Measurements from ENCODE around the gene ARNT2.

Gene ARNT2

DNA sequence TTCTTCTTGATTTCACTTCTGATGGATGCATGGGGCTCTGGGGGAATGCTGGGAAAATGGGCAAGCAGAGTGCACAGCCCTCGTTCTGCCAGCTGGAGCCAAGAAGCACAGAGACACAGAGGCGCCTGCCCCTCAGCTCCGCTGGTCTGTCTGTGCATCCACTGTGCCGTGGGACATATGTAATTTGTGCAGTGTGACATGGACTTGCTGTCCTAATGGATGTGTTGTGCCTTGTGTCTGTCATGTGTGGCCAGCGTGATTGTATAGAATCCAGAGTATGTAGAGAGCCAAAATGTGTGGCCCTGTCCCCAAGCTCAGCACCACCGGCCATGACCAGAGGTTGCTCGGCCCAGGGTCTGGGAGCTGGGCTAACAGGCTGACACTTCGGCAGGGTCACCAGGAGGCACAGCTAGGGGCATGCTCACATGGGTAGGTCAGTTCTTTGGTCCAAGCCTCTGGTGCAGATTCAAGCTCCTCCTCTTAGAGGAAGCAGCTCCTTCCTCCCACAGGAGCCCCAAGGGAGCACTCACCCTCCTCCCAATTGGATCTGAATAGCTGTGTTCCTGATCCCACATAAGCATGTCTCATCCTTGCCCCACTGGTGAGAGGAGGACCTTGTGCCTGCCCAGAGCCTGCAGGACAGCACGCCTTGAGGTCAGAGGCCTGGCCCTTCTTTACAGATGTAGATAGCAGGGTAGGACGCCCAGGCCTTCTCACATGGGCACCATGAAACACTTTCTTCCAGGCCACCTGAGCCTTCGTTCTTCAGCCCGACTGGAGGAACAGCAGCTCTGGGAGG is 190.1 kb downstream of the ARNT2 start:
- no peak for DNase-seq (ENCODE audit: low read depth in 2 of 2)

DNA sequence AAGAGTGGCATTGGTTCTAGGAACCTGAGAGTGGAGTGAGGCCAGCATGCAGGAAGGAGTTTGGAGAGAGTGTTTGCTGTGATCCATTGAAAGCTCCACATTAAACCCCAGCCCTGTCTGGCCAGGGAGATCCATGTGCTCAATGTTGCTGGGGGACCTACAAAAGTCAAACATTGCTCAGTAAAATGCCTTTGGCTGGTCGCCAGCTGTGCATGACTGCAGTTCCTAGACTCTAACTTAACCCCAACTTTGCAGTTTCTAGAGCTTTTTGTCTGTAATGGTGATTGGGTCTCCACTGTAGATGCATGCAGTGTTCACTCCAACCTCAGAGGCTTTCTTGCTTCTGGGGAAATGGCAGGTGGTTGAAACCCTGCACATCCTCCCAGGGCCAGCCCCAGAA is 191.2 kb downstream of the ARNT2 start:
- DNase-seq (ENCODE audit: low read depth in 2 of 2): no peak

GRCh38 chr15:80596521-80596976 is 192.4 kb downstream of the ARNT2 start:
- DNase-seq (ENCODE audit: low read depth in 2 of 2): no peak

- no peak for DNase-seq (ENCODE audit: low read depth in 2 of 2)
Observed at GRCh38 chr15:80597076-80597475, 192.9 kb downstream of the ARNT2 start.

DNA sequence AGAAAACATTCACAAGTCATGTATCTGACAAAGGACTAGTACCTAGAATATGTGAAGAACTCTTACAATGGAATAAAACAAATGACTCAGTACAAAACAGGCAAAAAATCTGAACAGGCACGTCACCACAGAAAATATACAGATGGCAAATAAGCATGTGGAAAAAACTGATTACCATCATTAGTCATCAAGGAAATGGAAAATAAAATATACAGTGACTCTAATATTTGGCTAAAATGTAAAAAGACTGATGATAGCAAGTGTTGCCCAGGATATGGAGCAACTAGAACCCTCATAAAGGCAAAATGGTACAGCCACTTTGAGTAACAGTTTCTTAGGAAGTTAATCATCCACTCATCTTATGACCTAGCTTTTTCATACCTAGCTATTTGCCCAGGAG is 195.2 kb downstream of the ARNT2 start:
- no peak for DNase-seq (ENCODE audit: low read depth in 2 of 2)

DNA sequence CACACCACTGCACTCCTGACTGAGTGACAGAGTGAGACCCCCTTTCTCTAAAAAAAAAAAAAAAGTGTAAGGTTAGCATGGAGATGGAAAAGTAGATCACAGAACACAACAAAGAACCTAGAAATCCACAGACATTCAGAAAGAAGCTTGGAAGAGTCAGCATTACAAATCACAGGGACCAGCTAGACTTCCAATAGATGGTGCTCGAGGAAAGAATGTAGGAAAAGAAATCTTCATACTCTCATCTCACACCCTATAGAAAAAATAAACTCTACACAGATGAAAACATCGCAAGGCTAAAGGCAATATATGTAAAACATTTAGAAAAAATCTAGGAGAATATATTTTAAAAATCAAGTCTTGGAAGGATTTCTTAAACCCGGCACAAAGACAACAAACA is 196.4 kb downstream of the ARNT2 start:
- DNase-seq (ENCODE audit: low read depth in 2 of 2): no peak

DNA sequence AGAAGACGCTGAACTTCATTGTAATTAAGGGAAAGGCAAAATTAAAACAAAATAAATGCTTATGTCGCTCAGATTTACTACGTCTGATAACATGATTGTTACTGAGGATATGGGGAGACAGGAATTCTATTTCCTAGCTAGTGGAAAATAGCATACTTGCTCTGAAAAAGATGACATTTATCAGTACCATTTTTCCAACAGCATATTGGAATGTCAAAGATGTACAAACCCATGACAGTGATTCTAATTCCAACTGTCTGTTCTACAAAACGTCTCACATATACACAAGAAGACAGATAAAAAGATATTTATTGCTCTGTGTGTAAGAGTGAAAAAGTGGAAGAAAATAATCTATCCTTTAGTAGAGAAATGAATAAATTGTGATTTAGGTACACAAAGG is 197.1 kb downstream of the ARNT2 start:
- DNase-seq (ENCODE audit: low read depth in 2 of 2): no peak

- DNase-seq (ENCODE audit: low read depth in 2 of 2): no peak
Observed at GRCh38 chr15:80604583-80605575, 200.7 kb downstream of the ARNT2 start.

GRCh38 chr15:80605591-80606150 is 201.5 kb downstream of the ARNT2 start:
- DNase-seq (ENCODE audit: low read depth in 2 of 2): no peak

DNA sequence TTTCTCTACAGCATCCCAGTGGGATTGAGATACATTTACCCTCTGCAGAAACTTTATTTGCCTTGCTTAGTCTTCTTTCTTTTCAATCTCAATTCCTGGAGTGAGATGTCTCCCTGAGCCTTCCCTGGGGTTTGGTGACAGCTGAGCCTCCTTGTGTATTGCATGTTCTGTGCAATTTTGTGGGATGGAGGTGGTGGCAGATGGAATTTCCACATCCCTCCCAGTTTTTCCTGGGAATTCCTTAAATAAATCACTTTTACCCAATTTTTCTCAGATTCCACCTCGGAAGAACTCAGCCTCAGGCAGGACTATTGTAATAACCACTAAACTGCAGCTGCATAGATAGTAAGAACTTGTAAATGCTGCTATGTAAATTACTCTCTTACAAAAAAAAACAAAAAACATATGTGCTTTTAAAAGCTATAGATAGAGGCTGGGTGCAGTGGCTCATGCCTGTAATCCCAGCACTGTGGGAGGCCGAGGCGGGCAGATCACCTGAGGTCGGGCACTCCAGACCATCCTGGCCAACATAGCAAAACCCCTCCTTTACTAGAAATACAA is 202.4 kb downstream of the ARNT2 start:
- DNase-seq (ENCODE audit: low read depth in 2 of 2): no peak

- no peak for DNase-seq (ENCODE audit: low read depth in 2 of 2)
Observed at GRCh38 chr15:80607287-80607980, 203.3 kb downstream of the ARNT2 start.

DNA sequence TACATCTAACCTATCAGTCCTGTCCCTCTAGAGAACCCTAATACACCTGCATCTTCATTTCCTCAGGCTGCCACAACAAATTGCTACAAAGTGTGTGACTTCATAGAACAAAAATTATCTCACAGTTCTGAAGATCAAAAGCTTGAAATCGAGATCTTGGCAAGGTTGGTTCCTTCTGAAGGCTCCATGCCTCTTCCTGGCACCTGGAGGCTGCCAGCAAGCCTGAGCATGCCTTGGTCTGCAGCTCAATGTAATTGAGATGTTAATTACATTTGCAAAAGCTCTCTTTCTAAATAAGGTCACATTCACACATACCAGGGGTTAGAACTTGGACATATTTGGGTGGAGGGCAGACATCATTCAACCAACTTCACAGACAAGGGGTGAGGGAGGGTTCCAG is 204.5 kb downstream of the ARNT2 start:
- DNase-seq (ENCODE audit: low read depth in 2 of 2): no peak

- DNase-seq (ENCODE audit: low read depth in 2 of 2): no peak
Observed at GRCh38 chr15:80609091-80609490, 204.9 kb downstream of the ARNT2 start.

DNA sequence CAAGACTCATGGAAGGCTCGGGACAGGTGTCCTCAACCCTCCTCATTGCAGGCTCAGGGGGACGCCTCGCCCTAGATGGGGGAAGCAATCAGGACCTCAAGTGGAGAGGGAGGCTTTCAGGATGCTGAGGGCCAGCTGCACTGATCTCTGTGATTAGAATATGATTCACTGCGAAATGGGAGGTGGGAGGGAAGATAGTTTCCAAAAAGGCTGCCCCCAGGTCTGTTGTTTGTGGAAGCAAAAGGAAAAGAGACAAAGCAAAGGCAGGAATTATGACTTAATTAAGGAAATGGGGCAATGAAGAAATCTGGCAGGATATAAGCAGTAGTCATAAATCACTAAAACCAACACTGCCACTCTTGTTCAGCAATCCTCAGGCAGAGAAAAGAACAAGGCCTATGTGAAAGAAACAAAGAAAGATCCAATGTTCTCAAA is 205.3 kb downstream of the ARNT2 start:
- DNase-seq (ENCODE audit: low read depth in 2 of 2): no peak

DNA sequence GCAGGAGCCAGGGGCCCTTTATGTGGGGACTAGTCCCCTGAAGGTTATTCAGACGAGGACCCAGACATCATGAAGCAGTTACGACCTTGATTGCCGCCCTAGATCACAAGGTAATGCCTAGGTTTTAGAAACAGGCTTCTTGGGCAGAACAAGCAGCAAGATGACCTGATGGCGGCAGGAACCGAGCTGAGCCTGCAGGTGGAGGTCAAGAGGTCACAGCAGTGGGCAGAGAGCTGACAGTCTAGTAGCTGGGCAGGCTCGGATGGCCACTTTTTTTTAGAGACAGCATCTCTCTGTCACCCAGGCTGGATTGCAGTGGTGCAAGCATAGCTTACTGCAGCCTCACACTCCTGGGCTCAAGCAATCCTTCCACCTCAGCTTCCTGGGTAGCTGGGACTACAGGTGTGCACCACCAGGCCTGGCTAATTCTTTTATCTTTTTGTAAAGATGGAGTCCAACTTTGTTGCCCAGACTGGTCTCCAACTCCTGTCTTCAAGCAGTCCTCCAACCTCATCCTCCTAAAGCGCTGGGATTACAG is 207.4 kb downstream of the ARNT2 start:
- no peak for DNase-seq (ENCODE audit: low read depth in 2 of 2)

DNA sequence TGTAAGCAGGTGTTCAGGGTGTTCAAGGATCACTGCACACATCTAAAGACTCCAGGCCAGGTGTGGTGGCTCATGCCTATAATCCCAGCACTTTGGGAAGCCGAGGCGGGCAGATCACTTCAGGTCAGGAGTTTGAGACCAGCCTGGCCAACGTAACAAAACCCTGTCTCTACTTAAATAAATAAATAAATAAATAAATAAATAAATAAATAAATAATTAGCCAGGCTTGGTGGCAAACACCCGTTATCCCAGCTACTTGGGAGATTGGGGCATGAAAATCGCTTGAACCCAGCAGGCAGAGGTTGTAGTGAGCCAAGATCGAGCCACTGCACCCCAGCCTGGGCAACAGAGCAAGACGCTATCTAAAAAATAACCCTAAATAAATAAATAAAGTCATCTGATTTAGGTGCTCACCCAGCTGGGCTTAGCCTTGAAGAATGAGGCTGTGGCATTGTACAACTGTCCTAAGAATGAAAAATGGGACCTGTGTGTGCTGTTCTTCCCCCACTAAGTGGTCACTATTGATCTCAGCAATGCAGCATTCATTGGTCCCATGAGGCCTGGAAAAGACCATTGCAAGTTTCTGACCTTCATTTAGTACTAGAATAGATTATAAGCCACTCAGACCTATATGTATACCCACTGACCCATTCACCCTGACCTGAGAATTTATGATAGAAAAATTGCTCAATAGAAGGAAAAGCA is 208.1 kb downstream of the ARNT2 start:
- no peak for DNase-seq (ENCODE audit: low read depth in 2 of 2)

DNA sequence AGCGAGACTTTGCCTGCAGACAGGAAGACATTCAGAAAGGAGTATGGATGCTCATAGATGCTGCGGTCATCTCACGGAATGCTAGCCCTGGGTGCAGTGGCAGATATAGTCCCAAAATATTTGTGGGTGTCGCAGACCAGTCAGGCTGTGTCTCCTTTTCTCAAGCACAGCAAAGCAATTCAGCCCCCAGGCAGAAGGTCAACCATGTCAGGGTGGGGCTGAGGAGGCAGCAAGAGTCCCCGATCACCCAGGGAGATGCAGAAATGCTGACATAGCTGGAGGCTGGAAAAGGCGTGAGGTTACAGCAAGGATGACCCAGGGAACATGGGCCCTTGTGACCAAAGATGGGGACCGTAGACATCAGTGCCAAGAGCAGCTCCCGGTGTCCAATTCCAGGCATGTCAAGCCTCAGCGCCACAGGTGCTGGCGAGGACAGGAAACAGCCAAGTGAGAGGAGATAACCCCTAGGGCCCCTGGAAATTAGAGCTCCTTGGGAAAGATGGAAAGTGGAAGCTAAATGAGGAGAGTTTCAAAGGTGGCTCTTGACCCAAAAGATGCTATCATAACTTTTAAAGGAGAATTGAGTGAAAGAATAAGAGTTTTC is 209.7 kb downstream of the ARNT2 start:
- DNase-seq (ENCODE audit: low read depth in 2 of 2): no peak

DNA sequence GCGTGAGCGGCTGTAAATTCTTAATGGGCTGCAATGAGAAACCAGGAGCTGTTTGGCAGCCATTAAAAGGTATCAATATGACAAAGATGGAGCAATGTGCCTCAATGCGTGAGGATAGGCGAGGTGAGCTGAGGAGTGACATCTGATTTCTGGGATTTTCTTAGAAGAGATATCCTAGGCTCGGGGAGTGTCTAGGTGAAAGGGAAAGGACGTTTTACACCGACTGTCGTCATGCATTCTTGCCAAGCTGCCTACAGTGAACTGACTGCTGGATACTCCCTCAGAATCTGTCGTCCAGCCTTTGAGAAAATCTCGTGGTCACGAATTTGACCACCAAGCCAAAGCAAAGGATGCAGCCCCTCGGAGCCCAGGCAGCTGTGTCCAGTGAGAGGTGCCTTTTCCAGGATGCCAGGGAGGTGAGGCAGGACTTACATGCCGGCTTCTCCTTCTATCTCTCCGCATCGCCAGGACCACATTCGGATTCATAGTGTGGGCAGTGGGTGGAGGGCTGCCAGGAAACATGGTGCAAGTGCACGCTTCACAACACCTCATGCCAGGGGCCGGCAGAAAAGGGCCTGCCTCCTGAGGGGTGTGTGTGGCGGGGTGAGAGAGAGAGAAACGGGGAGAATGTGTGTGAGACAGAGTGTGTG is 210.7 kb downstream of the ARNT2 start:
- no peak for DNase-seq (ENCODE audit: low read depth in 2 of 2)

DNA sequence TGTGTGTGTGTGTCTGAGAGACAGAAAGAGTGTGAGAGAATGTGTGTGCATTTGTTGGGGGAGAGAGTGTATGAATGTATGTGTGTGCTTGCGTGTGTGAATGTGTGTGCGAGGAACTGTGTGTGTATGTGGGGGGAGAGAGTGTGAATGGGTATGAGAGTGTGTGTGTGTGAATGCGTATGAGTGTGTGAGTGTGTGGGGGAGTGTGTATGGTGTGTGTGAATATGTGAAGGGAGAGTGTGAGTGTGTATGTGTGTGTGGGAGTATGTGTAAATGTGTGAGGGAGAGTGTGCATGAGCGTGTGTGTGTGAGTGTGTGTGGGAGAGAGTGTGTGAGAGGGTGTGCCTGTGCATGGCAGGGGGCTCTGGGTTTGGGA is 211.2 kb downstream of the ARNT2 start:
- no peak for DNase-seq (ENCODE audit: low read depth in 2 of 2)

Measured in activated CD4-positive, alpha-beta T cell treated with anti-CD3 and anti-CD28 coated beads for 24 hours (primary cell).